NCI-H345 (cell line): ENCODE data around the gene DENND1A.

ENCODE experiments used
- DNase-seq: peaks from one replicate; lab custom pipeline; 2025; lab: John Stamatoyannopoulos, UW

Gene DENND1A

DNA sequence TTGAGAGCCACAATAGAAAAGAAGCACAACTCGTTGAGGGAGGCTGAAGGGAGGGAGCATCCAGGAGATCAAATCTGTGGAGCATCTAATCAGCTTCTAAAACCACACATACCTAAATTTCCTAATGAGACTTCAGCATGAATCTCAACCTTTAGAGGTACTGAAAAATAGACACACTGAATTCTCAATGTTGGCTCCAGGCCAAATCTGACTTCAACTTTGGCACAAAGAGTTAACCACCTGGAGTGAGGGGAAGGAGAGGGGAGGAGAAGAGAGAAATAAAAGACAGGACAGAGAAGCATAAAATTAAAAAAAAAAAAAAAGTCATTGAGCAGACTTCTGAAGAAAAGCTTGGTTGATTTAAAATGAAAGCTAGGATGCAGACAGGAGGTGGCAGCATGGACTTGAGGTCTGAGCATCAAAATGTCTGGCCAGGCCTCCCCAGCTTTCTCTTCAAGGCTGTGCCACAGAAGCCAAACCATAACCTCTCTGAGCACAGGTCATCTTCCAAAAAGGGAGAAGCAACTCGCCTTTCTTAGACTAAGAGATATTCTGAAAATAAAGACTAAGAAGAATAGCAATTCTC is 205.6 kb downstream of the DENND1A start:
- DNase-seq: peak; percentile 36

GRCh38 chr9:123723135-123723875 is 206.6 kb downstream of the DENND1A start:
- no peak for DNase-seq

- no peak for DNase-seq
Measured at GRCh38 chr9:123722378-123722777, 207.5 kb downstream of the DENND1A start.

DNA sequence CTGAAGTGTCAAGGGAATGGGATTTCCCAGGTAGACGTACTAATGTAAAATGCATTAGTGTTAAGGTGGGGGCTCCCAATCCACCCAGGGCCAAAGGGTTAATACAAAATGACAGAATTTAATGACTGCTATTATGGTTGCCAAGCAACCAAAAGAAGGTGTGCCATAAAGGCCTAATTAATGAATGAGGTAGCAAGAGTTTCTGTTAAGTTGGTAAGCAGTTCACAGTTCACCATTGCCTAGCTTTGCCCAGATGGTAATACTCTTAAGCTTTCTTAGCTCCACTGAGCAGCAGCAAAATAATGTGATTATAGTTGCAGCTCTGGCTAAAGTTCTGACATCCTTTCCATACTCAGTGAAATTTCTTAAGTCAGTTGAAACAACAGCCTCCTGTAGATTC is 211.7 kb downstream of the DENND1A start:
- DNase-seq: no peak

DNA sequence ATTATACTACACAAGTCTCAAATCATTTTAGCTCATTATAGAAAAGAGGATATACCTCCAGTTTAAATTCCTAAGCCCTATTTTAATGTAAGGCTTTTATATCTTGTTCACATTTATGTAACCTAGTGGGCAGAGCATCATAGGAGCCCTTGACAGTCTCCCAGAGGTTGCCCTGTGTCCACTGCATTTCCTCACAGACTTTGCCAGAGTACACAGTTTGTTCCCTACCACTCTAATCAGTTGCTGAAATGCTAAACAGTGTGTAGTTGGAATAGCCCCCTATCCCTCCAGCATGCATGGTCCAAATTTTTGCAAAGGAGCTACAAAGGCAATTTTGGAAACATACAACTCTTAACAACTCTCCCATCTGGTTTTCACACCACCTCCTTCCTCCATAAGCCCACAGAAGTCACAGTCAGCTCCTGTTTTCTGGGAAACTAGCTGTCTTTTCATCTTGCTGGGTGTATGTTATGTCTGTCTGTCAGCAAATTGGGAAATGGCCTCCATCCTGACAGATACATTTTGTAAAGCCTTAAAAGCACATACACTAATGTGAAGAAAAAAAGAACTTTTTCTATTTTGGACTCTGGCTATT is 212.2 kb downstream of the DENND1A start:
- no peak for DNase-seq

- DNase-seq: no peak
Measured at GRCh38 chr9:123716339-123716945, 213.5 kb downstream of the DENND1A start.

DNA sequence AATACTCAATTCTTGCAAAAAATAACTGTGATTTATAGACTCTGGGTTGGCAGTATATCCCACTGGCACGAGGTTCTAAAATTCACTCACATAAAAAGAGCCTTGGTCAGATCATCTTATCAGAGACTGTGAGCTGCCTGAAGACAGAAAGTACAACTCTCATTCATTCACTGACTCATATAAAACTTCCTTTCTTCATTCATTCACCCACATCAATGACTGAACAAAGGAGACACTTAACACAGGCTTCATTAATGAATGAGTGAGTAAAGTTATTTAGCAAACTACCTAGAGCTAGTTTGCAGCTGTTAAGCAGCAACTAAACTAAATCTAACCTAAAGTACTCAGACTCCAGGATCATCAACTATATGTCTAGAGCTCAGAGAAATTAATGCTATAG is 214.7 kb downstream of the DENND1A start:
- DNase-seq: no peak

DNA sequence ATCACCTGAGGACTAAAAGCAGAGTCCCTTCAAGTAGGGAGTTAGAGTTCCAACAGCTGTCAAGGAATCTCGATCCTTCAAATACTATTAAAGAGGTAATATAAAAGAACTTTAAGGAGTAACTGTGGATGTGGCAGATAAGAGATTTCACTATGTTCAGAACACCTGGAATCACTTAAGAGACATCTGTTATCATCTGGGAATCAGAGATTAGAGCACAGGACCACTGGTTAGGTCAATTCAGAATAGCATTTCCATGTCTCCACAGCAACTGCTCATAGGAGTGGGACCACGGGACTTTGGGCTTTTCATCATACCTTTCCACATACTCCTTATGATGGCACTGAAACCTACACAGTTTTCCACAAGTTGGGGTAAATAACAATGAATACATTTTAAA is 216.6 kb downstream of the DENND1A start:
- DNase-seq: no peak

DNA sequence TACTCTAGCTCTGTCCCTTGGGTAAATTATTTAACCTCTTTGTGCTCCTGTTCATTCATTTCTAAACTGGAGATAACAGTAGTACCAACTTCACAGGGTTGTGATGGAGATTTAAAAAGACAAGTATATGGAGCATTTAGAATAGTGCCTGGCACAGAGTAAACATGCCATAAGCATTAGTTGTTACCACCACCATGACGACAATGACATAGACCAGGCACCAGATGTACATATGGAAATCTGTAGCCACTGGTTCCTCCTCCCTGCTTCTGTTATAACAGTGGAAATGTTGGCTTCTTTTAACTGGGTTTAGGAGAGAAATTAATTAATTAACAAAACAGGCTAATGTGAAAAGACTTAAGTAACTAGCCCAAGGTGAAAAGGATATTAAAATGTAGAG is 217.5 kb downstream of the DENND1A start:
- DNase-seq: no peak

GRCh38 chr9:123710299-123710698 is 219.6 kb downstream of the DENND1A start:
- no peak for DNase-seq

DNA sequence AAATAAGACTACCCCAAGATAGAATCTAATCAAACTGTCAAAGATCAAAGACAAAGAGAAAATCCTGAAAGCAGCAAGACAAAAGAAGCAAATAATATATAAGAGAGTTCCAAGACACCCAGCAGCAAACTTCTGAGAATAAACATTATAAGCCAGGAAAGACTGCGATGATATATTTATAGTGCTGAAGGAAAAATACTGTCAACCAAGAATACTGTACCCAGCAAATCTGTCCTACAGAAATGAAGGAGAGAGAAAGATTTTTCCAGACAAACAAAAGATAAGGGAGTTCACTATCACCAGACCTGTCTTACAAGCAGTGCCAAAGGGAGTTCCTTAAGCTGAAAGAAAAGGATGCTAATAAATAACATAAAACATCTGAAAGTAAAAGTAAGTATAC is 227.4 kb downstream of the DENND1A start:
- no peak for DNase-seq

- no peak for DNase-seq
Measured at GRCh38 chr9:123697686-123698085, 232.2 kb downstream of the DENND1A start.

DNA sequence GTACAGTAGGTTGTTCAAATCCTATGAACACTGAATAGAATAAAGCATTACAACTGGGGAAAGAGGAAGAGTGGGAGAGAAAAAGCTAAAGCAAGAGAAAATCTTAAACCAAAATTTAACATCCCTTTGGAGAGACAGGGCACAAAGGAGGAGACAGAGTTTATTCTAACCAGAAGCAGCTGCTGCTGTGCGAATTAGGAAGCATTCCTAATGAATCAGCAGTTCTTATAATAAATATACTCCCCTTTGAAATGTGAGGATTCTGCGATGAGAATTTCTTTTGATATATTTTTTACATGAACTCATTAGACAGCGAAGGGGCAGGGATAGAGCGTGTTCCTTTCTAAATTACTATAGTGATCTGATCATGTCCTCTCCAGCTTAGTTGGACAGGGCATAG is 233.4 kb downstream of the DENND1A start:
- no peak for DNase-seq

DNA sequence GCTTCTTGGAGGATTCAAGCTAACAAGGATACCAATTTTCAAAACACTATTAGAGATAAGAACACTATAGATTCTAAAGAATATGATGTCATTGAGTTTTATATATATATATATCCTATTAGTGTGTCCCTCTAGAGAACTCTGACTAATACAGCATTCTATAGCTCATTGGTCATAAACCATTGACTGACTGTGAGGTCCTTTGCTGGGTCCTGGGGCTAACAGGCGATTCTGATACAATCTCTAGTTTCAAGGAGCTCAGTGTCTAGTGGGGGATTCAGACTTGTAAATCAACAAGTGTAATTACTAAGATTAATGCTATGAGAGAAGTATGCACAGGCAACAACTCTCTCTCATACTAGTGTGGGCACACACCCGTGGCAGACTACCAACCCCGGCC is 234.5 kb downstream of the DENND1A start:
- no peak for DNase-seq

DNA sequence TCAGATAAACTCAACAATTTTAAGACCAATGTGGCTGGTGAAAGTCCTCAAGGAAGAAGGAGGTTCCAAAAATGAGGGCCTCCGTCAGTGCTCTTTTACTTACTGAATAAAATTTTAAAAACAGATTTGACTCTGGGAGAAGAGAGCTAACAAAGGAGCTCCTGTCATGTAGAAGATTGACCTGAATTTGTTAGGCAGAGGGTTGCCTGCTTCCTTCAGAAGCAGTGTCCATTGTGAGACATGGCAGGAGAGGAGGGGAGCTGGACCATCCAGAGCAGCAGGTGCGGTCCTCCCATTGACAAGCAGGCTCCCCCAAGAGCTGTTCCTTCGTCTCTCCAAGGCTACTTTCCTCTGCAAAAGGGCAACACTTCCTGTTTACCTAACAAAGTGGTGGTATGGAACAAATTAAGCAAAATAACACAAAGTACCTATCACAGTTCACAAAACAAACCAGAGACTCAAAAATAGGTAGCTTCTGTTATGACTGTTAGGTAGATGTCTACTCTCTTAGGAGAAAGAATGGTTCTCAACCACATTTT is 238.1 kb downstream of the DENND1A start:
- DNase-seq: no peak

DNA sequence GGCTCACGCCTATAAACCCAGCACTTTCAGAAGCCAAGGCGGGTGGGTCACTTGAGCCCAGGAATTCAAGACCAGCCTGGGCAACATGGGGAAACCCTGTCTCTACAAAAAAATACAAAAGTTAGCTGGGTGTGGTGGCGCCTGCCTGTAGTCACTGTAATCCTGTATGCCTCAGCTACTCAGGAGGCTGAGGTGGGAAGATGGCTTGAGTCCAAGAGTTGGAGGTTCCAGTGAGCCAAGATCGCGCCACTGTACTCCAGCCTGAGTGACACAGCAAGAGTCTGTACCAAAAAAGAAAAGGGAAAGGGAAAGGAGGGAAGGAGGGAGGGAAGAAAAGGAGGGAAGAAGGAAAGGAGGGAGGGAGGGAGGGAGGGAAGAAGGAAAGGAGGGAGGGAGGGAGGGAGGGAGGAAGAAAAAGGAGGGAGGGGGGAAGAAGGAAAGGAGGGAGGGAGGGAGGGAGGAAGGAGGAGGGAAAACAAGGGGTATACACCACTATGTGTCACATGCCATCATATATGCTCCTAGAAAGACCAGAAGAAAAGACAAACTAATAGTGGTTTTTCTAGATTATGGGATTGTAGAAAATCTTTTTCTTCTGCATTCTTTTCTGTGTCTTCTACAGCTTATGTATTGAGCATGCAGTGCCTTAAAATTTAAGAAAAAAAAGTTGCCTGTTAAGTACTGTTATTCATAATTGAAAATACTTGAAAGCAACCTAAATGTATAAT is 240.1 kb downstream of the DENND1A start:
- DNase-seq: no peak

GRCh38 chr9:123687246-123687751 is 242.6 kb downstream of the DENND1A start:
- DNase-seq: no peak

DNA sequence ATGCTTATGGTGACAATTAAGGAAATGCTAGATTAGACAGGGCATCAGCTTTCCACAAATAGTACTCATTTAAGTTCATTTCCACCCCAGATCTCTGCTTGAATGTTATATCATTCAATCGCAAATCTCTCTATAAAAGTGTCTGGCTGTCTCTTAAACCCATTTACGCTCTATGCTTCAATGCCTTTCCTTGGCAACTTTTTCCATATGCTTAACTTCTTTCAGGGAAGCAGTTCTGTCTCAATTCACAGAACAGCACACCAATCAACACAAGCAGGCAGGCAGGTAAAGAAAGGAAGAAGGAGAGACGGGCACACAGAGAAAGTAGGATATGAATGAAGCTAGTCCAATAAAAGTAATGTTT is 243.1 kb downstream of the DENND1A start:
- no peak for DNase-seq

GRCh38 chr9:123686131-123686828 is 243.6 kb downstream of the DENND1A start:
- DNase-seq: no peak

DNA sequence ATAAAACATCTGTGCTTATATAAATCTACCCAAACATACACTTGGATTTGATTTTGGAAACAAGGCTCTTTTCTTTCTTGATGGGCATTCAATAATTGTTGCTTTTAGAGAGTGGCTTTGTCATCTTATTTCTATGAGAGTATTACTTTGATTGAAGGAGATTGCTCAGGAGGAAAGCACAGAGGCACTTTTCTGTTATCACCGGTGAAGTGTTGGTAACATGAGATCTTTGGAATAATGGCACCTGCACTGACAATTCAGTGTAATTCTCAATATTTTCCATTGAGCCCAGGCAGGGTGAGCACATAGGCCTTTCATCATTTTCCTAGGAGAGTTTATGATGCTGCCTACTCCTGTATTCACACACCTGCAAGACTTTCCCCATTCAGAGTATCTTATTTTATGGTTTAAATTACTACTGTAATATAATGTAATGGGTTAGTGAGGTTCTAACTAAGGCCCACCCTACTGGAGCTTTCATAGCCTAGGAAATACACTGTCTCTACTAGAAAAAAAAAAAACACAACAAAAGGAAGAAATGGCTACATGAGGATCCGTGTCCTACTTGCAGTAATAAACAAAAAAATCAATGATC is 244.3 kb downstream of the DENND1A start:
- no peak for DNase-seq
